SU-DHL-6 (cell line): Measurements from ENCODE around the gene CD79A.

Source experiments
- H2AFZ ChIP-seq: fragments of 200-600 bp; sonication (generic); 2 replicates; pipeline ENCODE4 v1.6.1; 2014; ENCODE audit warnings: low read depth, mild to moderate bottlenecking, moderate library complexity, mixed read lengths, antibody characterized with exemption, low read length; ENCODE audit not compliant: severe bottlenecking
- H3F3A ChIP-seq: fragments of 200-600 bp; shearing (Covaris generic); 2 replicates; pipeline ENCODE4 v1.6.0; 2016; ENCODE audit warnings: antibody characterized with exemption, mild to moderate bottlenecking; ENCODE audit not compliant: insufficient read depth
- H3K27ac ChIP-seq: fragments of 200-600 bp; sonication (generic); 2 replicates; pipeline ENCODE4 v1.5.1; 2016; ENCODE audit warnings: low read depth, mild to moderate bottlenecking, low read length, moderate library complexity, mixed read lengths
- H3K27me3 ChIP-seq: fragments of 200-600 bp; sonication (generic), shearing (Covaris generic); 2 replicates; pipeline ENCODE4 v1.6.0; 2014; ENCODE audit warnings: mild to moderate bottlenecking, low read length
- H3K36me3 ChIP-seq: fragments of 200-600 bp; sonication (generic); 2 replicates; pipeline ENCODE4 v1.6.1; 2014; ENCODE audit warnings: mild to moderate bottlenecking, low read length, mixed read lengths
- H3K4me2 ChIP-seq: fragments of 300-600, 200-600 bp; shearing (Covaris generic), sonication (generic); 2 replicates; pipeline ENCODE4 v1.6.0; 2014; ENCODE audit warnings: low read length, low read depth, mild to moderate bottlenecking; ENCODE audit not compliant: poor library complexity, severe bottlenecking
- H3K4me3 ChIP-seq: fragments of 200-600 bp; sonication (generic); 2 replicates; pipeline ENCODE4 v1.5.1; 2014; ENCODE audit warnings: antibody characterized with exemption, low read length, mild to moderate bottlenecking, mixed read lengths; ENCODE audit not compliant: insufficient read depth, poor library complexity, severe bottlenecking
- H3K79me2 ChIP-seq: fragments of 200-600 bp; sonication (generic); 2 replicates; pipeline ENCODE4 v1.6.1; 2014; ENCODE audit warnings: mild to moderate bottlenecking, low read length, moderate library complexity; ENCODE audit not compliant: insufficient read depth
- H3K9ac ChIP-seq: fragments of 200-600 bp; sonication (generic); 2 replicates; pipeline ENCODE4 v1.7.0; 2014; ENCODE audit warnings: mild to moderate bottlenecking, low read length
- H3K9me2 ChIP-seq: fragments of 200-600 bp; sonication (generic); replicated peaks from 2 replicates; pipeline ENCODE4 v1.6.1; 2014; ENCODE audit warnings: low read length; ENCODE audit not compliant: insufficient read depth
- H3K9me3 ChIP-seq: fragments of 200-600 bp; sonication (generic); 2 replicates; pipeline ENCODE4 v1.6.1; 2014; ENCODE audit warnings: low read length, mixed read lengths; ENCODE audit not compliant: insufficient read depth
- H4K20me1 ChIP-seq: fragments of 200-600 bp; sonication (generic); 2 replicates; pipeline ENCODE4 v1.6.1; 2014; ENCODE audit warnings: low read depth, mild to moderate bottlenecking, antibody characterized with exemption, low read length, moderate library complexity, mixed read lengths
- CTCF ChIP-seq: fragments of 200-600 bp; sonication (generic); IDR thresholded peaks from one replicate; pipeline ENCODE4 v1.5.1; 2017; ENCODE audit warnings: antibody characterized with exemption, mild to moderate bottlenecking, low read length, moderate library complexity; ENCODE audit not compliant: insufficient read depth, poor library complexity, severe bottlenecking
- EZH2phosphoT487 ChIP-seq: fragments of 200-600 bp; sonication (generic), shearing (Covaris generic); conservative IDR thresholded peaks from 2 replicates; pipeline ENCODE4 v1.6.1; 2018; ENCODE audit warnings: mild to moderate bottlenecking, antibody characterized with exemption, low read length, moderate library complexity, mixed read lengths

The CD79A gene

GRCh38 chr19:41850381-41850780 lies 26.7 kb upstream of the CD79A start:
- H4K20me1 ChIP-seq = no peaks in the 10 kb centered on the region
- no peak overlapping the region for H3K27ac ChIP-seq
- no peak overlapping the region for H3K4me2 ChIP-seq
- TF ChIP-seq EZH2phosphoT487 = no peak
- no peak for TF ChIP-seq CTCF
- H3F3A ChIP-seq = no peaks in the 10 kb centered on the region
- no peak overlapping the region for H3K9ac ChIP-seq
- H3K9me3 ChIP-seq = no peaks in the 10 kb centered on the region
- no peak overlapping the region for H2AFZ ChIP-seq
- H3K4me3 ChIP-seq = no peak overlapping the region
- no peaks in the 10 kb centered on the region for H3K79me2 ChIP-seq
- no peaks in the 10 kb centered on the region for H3K27me3 ChIP-seq
- no peaks in the 10 kb centered on the region for H3K9me2 ChIP-seq
- H3K36me3 ChIP-seq = no peaks in the 10 kb centered on the region

- no peaks in the 10 kb centered on the region for H3K36me3 ChIP-seq
- H3K27ac ChIP-seq = no peak overlapping the region
- no peaks in the 10 kb centered on the region for H3K27me3 ChIP-seq
- no peak overlapping the region for H2AFZ ChIP-seq
- H3K9me2 ChIP-seq = no peaks in the 10 kb centered on the region
- no peaks in the 10 kb centered on the region for H4K20me1 ChIP-seq
- TF ChIP-seq CTCF (no peak), EZH2phosphoT487 (no peak)
- no peak overlapping the region for H3K4me2 ChIP-seq
- no peaks in the 10 kb centered on the region for H3K79me2 ChIP-seq
- H3F3A ChIP-seq = no peaks in the 10 kb centered on the region
- no peak overlapping the region for H3K9ac ChIP-seq
- no peaks in the 10 kb centered on the region for H3K9me3 ChIP-seq
- no peak overlapping the region for H3K4me3 ChIP-seq
These were observed 25.6 kb upstream of the CD79A start for GRCh38 chr19:41851456-41851855.

GRCh38 chr19:41853344-41853743 lies 23.7 kb upstream of the CD79A start:
- Histone ChIP-seq H2AFZ (no peak overlapping the region), H3K9me3 (no peaks in the 10 kb centered on the region), H3K4me3 (no peak overlapping the region), H3K27me3 (no peaks in the 10 kb centered on the region), H3K79me2 (no peaks in the 10 kb centered on the region), H3K27ac (no peak overlapping the region), H4K20me1 (no peaks in the 10 kb centered on the region), H3K9ac (no peak overlapping the region), H3K9me2 (no peaks in the 10 kb centered on the region), H3K4me2 (no peak overlapping the region), H3F3A (no peaks in the 10 kb centered on the region), H3K36me3 (no peaks in the 10 kb centered on the region)
- TF ChIP-seq EZH2phosphoT487 (no peak), CTCF (no peak)

- Histone ChIP-seq H3K9me3 (no peaks in the 10 kb centered on the region), H3K4me2 (no peak overlapping the region), H3K36me3 (no peaks in the 10 kb centered on the region), H3K9ac (no peak overlapping the region), H3K27me3 (no peaks in the 10 kb centered on the region), H3K27ac (no peak overlapping the region), H3F3A (0 out of 2 replicates have a peak, but pooled peaks cover 1% of the 10 kb centered on the region), H3K79me2 (no peaks in the 10 kb centered on the region), H4K20me1 (no peaks in the 10 kb centered on the region), H3K9me2 (no peaks in the 10 kb centered on the region), H2AFZ (no peak overlapping the region), H3K4me3 (no peak overlapping the region)
- TF ChIP-seq EZH2phosphoT487 (no peak), CTCF (no peak)
These were observed 23.3 kb upstream of the CD79A start for GRCh38 chr19:41853768-41854167.
